CD4-positive, alpha-beta T cell treated with Interleukin-4 for 1 hour (primary cell): ENCODE results near the gene TBC1D16.

Experiments
- DNase-seq, 2 donors: peaks; one replicate each; pipeline ENCODE4 v3.0.0-alpha.2; 2020 to 2022

Gene TBC1D16

DNA sequence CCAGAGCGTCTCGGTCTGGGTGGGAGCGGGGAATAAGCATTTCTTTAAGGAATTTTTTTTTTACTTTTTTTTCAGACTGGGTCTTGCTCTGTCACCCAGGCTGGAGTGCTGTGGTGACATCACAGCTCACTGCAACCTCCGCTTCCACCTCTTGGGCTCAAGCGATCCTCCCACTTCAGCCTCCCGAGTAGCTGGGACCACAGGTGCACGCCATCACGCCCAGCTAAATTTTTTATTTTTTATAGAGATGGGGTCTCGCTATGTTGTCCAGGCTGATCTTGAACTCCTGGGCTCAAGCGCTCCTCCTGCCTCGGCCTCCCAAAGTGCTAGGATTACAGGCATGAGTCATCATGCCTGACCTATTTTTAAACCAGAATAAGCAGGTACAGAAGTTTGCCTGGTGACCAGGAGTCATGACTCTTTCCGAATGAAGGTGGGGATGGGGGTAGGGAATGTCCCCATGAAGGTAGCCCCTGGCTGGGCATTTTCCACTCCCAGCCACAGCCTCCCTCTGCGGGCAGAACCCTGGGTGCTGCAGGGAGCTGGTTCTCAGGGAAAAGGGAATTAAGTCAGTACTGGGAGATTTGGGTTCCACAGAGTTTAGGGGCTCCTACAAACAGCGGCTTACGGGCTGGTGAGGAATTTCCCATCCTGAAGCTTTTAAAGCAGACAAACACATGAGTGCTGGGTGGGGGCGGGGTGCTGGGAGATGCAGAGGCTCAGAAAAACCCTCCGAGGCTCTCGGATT, 48.3 kb downstream of the TBC1D16 start:
- no peak for DNase-seq

DNA sequence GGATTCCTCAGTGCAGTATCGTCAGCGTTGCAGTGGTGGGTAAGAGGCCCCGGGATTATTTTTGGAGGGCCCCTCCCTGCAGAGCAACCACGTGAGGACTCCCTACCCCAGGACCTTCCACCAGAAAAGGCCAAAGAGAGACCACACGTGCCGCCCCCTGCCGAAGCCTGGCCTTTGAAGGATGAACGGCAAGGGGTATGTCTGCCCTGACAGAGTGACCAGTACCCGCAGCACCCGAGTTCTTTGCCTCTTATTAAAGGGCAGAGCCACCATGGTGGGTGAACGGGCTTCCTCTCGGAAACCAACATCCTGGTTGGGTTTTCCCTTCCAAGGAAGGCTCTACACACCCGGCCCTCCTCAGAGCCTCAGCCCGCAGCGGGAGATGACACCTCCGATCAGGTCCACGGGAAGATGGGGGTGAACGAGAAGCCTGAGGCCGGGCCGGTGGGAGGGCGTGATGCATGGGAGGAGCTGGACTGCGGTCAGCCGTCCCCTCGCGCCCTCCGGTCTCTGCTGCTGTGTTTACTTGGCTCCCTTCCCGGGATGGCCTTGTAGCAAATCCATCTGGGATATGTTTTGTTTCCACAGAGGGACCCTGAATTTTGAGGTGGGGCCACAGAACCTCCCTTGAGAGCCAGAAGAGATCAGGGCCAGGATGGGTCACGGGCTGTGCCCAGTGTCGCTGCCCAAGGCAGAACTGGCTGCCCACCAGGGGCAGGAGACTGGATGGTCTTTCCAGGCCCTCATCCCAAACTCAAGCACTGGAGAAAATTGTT, 49.1 kb downstream of the TBC1D16 start:
- no peak for DNase-seq

DNA sequence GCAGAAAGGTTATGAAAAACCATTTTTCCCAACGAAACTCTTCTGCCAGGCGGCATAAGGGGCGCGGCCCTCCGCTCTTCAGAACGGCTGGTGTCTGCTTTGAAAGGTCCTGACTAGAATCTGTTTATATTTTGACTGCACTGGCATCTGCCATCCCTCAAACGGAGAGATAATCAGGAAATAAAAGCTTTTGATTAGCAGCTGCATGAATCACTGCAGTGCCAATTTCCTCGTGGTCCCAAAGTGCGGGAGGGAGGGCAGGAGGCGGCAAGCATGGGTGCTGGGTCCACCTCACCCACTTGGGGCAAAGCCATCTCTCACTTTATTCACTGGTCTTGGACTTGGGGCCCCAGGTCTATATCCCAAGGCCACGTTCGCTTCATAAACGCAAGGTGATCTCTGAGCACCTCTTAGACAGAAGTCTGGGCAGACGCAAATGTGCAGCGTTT, 49.7 kb downstream of the TBC1D16 start:
- DNase-seq: no peak

DNA sequence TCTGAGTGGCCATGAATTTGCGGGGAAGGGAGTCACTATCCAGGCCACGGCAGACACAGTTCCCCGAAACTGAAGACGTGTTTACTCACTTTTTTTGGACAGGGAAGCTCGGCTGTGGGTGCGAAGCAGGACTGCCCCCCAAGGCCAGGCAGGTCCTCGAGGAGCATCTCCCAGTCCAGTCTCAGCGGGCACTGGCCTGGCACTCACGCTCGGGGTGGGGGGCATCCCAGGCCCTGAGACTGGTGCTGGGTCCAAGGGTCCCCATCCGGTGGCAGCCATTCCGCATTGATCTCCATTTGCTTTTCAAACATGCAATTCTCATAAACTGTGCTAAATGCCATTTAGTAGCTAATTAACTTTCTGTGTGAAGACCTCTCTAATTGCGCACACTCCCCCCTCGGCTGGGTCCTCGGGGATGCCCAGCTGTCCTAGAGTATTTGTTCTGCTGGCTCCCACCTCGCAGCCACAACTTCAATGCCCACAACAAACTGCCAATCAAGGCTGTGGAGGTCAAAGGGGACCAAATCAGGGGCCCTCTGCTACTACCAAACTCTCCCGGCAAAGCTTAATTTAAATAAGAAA, 50.2 kb downstream of the TBC1D16 start:
- no peak for DNase-seq

DNA sequence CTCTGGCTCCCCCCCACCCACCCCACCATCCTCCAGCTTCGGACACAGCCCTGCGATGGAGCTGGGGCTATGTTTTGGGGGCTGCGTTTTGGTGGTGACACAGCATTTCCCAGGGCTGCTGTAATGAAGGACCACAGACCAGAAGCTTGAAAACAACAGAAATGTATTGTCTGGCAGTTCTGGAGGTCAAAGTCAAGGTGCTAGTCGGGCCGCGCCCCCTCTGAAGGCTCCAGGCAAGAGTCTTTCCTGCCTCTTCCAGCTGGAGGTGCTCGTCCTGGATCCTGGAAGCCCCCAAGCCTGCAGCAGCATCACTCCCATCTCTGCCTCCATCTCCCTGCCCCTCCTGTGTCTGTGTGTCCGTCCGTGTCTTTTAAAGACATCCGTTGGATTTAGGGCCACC, 50.8 kb downstream of the TBC1D16 start:
- DNase-seq: no peak

DNA sequence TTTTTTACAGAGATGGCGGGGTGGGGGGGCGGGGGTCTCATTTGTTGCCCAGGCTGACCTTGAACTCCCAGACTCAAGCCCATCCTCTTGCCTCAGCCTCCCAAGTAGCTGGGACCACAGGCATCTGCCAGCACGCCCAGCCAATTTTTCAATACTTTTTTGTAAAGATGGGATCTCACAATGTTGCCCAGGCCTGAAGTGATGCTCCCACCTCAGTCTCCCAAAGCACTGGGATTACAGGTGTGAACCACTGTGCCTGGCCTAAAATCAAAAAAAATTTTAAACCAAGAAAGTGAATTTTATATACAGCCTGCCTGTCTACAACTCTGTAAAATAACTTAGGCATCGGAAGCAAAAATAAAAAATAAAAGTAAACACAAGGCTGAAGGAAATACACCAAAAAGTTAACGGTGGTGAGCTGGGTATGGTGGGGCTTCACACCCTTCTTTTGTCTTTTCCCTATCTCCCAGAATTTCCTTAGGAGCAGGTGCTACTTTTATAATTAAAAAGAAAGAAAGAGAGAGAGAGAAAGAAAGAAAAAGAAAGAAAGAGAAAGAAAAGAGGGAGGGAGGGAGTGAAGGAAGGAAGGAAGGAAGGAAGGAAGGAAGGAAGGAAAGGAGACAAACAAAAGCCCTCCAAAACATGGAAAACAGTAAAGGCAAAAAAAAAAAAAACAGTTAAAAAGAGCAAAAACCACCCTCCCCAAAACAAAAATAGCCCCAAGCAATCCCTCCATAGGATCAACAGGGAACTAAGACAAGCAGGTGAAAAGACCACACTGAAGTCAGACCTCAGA, 51.4 kb downstream of the TBC1D16 start:
- no peak for DNase-seq

DNA sequence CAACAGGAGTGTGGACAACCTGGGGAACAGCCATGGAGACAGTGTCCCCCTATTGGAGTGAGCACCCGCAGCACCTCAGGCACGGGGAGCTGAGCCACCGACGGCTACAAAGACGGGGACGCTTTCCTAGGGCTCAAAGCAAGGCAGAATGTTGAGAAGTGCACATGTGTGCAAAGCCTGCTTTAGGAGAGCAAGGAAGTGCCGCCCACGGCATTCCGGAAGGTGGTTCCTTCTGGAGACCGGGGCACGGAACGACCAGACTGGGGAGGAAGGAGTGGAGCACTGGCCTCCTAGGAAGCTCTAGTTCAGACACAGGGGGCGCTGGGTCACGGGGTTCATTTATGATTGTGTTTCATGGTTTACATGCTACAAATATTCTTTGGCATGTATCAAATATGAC, 52.2 kb downstream of the TBC1D16 start:
- DNase-seq: no peak

DNA sequence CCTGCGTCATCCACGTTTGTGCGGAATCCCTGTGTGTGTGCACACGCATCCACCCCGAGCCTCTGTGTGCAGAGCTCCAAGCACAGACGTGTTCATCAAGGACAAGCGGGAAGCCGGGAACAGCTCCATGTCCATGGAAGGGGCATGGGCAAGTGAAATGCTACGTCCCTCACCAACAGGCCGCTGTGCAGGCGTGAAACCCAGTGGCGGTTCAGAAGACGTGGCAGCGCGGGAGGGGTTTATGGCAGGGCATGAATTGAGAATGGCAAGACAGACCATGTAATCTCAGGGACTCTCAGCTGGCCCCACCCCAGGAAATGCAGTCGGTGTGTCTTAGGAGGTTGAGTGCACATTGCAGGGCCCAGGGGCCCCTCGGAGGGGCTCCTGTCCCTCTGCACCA, 52.7 kb downstream of the TBC1D16 start:
- no peak for DNase-seq

DNA sequence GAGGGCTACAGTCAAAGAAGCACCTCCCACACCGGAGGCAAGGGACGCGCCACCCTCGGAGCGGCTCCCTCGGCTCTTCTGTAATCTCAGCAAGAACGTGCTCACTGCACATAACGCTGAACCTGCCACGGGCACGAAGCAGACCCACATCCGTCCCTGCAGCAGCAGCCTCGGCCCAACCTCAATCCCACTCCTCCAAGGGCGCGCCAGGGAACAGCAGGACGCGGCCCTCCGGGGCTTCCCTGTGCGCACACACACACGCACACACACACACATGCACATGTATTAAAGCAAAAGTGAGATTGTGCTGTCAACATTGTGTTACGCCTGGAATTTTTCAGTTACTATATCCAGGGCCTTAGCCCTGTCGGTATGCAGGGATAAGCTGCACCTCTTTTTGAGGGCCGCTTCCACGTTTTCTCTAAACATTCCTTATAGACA, 54.0 kb downstream of the TBC1D16 start:
- no peak for DNase-seq

DNA sequence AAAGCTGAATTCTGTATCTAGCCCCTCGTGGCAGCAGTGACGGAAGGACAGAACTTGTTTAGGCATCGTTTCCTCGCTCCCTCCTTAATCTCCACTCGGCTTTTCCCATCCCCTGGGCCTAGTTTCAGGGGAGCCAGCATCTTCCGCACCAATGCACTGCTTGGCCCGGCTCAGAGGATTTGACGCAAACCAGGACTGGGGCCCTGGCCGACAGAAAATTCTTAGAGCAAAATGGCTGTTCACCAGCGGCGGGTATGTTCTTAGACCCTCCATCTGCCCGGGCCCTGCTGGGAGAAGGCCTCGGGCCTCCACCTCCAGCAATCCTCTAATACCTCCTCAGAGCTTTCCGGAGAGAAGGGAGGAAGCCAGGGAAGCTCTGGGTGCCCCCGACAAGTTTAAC, 54.6 kb downstream of the TBC1D16 start:
- DNase-seq: no peak

DNA sequence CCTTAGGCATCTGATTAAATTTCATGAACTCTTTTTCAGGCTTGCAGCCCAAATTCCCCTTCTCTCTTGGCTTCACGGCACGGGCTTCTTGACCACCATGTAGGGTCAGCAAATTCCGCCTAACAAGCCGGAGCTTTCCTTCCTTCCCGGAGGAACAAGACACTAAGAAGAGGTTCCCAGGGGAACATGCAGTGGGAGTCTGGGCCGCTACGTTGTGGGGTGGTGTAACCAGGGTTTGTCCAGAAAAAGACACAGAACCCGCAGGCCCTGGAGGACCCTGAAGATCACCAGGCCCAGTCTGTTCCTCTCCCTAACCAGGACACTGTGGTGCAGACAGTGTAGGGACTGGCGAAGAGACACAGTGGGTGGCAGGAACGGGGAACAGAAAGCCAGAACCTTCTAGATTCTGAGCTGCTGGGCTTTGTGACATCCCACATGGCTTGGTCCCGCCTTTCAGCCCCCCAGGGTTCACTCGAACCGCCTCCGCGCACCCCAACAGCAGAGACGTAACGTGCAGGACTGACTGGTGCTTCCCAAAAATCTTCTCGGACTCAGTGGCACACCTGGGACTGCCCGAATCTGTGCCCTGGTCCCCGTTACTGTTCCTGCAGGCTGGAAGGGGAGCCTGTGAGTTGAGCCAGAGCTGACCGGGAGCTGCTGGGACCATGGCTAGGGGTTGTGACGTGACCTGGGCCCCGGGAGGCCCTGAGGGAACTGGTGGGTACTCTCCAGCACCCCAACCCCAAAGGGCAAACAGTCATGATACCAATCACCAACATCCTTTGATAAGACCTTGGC, 55.2 kb downstream of the TBC1D16 start:
- no peak for DNase-seq

DNA sequence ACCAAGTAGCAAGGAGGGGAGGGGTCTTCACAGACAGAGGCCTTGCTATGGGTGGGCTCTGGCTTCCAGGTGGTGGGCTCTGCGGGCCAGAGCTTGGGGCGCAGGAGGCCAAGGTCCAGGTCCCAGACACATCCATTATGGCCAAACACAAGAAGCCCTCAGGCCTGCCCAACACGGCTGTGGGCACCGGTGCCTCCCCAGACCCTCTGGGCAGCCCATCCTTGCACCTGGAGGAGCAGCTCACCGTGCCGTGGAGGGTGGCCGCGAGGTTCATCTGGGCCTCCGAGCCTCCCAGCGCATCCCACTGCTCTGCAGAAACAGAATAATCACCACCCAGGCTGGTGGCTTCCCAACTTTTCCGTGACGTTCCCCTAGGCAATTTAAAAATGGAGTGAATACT, 55.9 kb downstream of the TBC1D16 start:
- no peak for DNase-seq

DNA sequence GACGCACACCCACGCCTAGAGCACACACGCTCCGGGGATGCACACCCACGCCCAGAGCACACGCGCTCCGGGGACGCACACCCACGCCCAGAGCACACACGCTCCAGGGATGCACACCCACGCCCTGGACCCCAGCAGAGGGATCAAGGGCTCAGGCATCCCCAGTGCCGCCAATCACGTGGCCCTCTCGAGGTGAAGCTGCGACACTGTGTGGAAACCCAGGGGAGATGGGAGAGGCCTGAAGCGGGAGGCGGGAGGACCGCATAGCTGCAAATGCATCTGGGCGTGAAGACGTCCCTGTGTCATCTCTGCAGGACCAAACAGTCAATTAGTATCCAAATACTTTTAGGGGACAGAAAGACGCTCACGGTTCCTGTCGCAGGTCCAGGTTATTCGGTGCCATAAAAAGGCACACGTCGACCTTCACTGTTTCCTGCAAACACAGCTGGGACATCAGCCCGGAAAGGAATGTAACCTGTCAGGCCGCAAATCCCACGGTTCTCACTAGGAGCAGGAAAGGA, 56.4 kb downstream of the TBC1D16 start:
- no peak for DNase-seq

DNA sequence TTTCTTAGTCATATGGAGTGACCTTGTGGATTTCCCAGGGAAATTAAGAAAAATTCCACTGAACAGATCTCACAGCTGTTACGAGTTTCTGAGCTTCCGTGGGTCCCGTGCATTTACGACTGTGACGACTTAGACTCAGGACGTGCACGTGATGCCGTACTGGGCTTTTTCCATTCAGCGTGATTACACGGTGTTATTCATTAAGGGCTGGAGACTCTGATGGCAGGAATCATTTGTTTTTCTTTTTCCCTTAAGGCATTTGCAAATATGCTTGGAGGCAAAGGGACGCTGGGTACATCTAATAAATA, 57.2 kb downstream of the TBC1D16 start:
- DNase-seq: no peak

DNA sequence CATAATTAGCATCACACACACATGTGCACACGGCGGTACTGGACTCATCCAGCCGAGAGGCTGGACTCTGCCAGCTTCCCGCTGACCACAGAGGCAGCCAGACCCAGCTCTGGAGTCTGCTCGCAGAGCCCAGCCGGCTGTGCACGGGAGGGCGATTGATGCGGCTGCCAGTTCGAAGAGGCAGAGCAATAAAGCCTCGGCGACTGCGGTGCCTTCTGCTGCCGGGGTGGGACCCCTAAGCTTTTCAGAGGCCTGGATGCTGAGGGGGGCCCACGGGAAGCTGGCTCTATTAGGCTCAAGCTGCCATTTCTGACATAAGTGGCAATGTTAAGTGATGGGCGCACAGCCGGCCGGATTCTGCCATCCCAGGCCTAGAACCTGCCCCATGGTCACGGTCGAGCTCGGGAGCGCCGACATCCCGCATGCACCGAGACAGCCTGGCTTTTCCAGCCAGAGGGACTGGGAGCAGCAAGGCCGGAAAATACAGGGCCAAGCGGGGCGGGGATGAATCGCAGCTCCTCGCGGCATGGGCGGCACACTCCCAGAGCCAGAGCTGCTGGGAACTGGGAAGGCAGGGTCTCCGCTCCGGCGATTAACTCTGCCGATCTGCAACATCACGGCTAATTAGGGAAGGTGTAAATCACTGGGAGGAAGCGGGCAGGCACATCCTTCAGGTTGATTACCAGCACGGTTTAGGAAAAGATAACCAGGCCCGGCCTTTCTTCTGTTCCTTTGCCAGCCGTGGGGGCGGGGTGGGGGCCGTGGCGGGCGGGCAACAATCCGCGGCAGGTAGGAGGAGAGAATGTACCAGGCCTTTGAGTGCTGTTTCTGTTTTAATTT, 57.7 kb downstream of the TBC1D16 start:
- DNase-seq: no peak

DNA sequence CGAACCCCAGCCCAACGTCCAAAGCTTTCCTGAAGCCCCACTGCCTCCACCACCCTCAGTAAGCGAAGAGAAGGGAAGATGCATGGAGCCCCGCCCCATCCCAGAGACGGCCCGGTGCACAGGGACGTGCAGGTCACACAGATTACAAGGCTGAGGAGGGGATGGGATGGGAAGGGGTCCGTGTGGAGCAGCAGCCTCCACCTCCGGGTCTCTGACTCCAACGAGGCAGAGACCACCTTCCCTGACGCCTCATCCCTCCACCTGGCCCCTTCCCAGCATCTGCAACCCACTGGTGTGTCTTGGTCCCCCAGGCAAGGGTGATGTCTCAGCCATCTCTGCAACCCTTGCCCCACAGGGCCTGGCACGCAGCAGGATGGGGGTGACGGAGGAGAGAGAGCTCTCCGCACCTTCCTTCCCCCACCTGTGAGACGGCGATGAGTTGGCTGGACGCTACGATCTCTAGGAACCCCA, 58.5 kb downstream of the TBC1D16 start:
- no peak for DNase-seq

DNA sequence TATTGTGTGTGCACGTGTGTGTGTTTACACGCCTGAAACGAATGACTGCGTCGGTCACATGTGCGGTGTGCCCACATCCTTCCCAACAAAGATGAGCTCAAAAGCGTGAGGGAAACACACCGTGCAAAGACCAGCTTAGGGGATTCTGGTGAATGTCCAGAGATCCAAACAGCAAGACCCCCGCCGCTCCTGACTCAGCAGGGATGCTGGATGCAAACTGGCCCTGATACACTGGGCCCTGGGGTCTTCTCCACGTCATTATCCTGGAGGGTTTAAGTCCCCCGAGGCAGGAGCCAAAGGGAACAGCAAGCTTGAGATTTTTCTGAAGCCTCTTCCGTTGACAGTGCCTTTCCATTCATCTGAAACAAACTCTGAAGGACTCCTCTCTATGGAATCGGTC, 59.2 kb downstream of the TBC1D16 start:
- DNase-seq: no peak

DNA sequence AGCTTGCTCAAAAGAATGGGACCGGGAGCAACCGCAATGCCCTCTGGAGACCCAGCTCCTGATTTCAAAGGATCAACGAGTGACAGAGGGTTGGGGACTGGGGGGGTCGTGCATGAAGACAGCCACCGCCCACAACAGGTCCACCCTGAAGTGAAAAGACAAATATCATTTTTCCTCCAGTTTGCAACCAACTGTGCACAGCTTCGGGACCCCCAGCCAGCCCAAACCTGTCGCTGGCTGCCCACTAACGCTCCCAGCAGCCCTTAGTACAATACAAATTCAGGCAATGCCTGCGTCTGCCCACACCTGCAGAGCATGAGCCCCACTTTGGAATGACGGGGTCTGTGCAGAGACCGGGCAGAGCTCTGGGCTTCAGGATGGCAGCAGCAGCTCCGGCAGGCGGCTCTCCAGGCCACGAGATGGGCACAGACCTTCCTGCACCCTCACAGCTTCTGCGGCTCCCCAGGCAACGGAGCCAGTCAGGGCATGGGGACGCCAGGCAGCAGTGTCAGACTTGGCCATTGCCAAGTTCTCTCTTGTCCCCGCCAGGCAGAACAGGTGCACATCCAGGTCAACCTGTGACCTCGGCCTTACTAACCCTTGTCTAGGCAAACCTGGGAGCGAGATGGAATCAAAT, 60.1 kb downstream of the TBC1D16 start:
- DNase-seq: no peak

DNA sequence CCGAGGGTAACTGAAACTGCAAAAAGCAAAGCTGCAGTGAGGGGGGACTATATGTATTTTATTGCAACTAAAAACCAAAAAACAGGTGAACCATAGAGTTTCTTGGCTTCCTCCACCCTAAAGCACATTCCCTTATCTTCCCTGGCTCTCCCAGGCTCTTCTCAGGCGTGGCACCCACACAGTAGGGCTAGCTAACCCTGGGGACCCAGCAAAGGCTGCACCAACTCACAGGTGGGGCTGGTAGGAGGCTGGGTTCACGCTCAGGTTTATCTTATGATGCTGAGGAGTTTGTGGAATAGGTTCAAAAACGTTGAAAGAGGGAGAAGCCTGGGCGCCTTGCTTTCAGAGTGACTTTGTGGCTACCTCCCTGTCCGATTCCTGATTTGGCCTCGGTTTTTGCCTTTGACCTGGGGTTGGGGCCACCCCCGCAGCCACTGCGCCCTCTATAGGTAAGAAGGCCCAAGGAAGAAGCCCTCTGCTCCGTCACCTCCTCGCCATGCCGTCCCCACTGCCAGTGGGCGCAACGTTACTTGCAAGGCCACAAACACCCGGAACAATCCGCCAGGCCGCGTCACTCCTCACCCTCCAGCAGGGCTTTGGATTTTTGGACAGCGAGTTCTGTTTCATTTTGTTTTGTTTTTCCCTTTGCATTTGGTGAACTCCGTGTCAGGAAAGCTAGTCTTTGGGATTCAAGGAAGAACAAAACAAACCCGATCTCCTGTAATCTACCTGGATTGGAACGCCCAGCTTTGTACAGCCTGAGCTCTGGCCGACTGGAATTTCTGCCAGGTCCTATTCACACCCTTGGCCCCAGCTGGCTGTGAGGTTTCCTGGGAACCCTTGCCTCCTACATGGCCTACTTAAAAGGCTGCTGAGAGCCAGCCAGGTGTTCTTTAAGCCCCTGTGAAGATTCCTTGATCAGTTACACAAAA, 60.8 kb downstream of the TBC1D16 start:
- DNase-seq: no peak

DNA sequence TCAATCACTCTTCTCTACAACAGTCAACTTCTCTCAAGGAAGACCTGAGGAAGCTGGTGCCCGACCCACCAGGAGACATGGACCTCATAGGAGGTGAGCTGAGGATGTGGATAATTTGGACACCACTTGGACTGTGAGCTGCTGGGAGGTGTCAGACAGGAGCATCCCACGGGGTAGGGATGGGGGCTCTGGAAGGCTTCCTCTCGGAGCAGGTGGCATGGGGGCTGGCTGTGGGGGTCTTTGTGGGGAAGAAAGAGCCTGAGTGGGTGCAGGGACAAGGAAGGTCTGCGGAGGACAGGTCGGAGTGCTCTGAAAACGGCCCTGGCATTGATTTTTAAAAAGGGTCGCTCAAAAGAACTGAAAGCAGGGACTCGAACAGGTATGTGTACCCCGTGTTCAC, 64.0 kb downstream of the TBC1D16 start:
- no peak for DNase-seq
